Cerebellar cortex (tissue), 1 donor: ENCODE data around the gene SEPTIN1.

Experiments used
- DNase-seq: peaks from one replicate; pipeline ENCODE4 v3.0.0-alpha.2; 2015; ENCODE audit warnings: low spot score

The SEPTIN1 gene, protein sequence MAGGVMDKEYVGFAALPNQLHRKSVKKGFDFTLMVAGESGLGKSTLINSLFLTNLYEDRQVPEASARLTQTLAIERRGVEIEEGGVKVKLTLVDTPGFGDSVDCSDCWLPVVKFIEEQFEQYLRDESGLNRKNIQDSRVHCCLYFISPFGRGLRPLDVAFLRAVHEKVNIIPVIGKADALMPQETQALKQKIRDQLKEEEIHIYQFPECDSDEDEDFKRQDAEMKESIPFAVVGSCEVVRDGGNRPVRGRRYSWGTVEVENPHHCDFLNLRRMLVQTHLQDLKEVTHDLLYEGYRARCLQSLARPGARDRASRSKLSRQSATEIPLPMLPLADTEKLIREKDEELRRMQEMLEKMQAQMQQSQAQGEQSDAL

DNA sequence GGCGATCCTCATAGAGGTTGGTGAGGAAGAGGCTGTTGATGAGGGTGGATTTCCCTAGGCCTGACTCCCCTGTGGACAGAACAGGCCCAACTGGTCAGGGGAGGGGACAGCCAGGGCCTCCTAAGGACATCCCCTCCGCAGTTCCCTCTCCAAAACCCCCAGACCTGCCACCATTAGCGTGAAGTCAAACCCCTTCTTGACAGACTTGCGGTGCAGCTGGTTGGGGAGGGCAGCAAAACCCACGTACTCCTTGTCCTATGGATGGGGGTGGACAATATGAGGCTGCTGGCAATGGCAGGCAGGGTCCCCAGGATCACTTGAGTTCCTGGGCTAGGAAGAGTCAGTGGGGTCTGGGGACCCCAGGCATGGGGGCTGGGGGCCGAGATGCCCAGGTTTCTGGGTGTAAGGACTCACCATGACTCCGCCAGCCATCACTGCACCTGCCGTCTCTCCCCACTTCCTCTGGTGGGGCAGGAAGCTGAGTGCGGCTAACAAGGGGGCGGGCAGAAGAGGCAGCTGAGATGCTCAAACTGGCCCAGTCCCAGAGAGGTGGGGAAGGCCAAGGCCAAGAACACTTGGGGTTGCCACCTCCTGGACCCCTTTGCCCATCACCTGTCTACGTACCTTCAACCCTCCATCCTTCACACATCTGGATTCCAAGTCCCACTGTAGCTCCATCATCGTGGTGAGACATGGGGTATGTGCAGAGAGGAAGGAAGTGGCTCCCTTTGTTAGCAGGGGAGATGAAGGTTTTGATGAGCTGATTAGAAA lies at the start of gene SEPTIN1:
Gene SEPTIN1, minus strand, starts transcription at position 451 of the 771 bp plus-strand sequence. Its CDS starts 19 bp downstream, at position 432.
- DNase-seq = no peak

GRCh38 chr16:30430428-30430970 lies 48.1 kb upstream of the SEPTIN1 start:
- no peak for DNase-seq

DNA sequence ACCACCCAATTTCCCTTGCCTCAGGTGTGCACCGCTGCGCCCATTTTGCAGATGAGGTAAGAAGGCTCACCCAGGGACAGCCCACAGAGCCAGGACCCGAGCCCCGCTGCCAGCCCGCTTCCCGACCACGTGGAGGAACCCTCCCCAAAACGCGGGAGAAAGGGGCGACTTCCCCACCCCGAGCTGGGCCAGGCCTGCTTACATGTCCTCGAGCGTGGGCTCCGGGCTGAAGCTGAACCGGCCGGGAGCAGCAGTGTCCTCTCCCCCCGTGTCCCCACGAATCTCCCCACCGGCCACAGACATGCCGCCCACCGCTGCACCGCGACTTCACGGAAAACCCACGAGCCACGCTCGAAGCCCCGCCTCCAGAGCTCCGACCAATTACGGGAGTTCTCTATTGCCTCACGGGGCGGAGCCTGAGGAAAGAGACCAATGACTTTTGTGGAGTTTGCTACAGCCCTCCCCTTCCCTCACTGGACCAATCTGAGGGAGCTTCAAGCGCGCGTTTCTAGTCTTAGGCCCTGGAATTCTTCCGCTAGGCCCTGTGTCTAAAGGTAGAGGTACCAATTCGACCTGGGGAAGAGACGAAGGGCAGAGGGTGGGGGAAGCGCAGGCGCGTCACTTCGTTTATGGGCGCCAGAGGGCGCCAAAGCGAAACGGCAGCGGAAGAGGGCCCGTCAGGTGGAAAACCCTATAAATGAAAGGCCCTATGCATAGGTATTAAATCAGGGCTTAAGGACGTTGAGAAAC lies 47.5 kb upstream of the SEPTIN1 start, which contains the start of gene DCTPP1:
Gene DCTPP1, minus strand, starts transcription at position 353 of the 750 bp plus-strand sequence. Its CDS starts 50 bp downstream, at position 303.
- DNase-seq = peak; percentile 100

DNA sequence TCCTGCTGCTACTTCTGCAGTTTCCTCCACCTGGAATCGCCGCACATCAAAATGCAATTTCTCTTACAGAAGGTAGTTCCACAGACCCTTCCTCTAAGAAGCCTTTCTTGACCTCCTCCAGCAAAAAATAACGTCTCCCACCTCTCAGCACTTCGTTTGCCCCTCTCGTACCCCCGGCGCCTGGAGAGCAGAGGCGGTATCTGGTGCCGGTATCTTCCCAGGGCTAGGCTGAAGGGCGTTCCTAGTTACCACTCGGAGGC lies 47.0 kb upstream of the SEPTIN1 start:
- no peak for DNase-seq

- no peak for DNase-seq
Measured at GRCh38 chr16:30428055-30428454, 45.7 kb upstream of the SEPTIN1 start.

- no peak for DNase-seq
Measured at GRCh38 chr16:30421010-30421409, 38.6 kb upstream of the SEPTIN1 start.

DNA sequence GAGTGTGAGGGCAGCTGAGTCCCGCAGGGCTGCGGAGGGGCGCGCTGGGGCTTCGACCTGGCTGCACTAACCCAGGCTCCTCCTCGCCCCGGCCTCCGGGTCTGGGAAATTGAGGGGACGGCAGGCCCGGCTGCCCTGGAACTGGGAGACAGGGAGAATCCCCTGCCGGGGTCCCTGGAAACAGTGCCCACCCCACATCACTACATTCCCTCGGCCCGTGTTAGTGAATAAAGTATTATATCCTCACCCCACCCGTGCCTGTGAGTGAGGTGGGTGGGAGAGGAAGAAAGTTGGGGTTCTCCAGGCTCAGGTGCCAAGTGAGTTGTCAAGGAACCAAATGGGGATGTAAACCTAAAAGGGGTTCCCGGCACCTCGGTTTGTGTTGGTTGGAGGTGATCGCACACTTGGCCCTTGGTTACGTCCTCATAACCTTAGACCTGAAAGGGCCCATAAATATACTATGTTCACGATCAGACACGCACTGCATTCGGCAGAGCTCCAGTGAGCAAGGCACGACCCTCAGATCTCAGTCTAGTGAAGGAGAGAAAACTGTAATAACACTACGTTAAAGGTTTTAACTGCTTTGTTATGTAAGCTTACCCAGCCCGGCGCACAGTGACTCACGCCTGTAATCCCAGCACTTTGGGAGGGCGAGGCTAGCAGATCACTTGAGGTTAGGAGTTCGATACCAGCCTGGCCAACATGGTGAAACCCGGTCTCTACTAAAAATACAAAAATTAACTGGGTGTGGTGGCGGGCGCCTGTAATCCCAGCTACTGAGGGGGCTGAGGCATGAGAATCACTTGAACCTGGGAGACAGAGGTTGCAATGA lies 36.2 kb upstream of the SEPTIN1 start:
- DNase-seq = no peak

DNA sequence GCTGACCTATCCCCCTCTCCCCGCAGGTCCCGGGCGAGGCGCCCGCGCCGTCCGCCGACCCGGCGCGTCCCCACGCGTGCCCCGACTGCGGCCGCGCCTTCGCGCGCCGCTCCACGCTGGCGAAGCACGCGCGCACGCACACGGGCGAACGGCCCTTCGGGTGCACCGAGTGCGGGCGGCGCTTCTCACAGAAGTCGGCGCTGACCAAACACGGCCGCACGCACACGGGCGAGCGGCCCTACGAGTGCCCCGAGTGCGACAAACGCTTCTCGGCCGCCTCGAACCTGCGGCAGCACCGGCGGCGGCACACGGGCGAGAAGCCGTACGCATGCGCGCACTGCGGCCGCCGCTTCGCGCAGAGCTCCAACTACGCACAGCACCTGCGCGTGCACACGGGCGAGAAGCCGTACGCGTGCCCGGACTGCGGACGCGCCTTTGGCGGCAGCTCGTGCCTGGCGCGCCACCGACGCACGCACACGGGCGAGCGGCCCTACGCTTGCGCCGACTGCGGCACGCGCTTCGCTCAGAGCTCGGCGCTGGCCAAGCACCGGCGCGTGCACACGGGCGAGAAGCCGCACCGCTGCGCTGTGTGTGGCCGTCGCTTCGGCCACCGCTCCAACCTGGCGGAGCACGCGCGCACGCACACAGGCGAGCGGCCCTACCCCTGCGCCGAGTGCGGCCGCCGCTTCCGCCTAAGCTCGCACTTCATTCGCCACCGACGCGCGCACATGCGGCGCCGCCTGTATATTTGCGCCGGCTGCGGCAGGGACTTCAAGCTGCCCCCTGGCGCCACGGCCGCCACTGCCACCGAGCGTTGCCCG lies 35.4 kb upstream of the SEPTIN1 start:
- peak; percentile 81 for DNase-seq

DNA sequence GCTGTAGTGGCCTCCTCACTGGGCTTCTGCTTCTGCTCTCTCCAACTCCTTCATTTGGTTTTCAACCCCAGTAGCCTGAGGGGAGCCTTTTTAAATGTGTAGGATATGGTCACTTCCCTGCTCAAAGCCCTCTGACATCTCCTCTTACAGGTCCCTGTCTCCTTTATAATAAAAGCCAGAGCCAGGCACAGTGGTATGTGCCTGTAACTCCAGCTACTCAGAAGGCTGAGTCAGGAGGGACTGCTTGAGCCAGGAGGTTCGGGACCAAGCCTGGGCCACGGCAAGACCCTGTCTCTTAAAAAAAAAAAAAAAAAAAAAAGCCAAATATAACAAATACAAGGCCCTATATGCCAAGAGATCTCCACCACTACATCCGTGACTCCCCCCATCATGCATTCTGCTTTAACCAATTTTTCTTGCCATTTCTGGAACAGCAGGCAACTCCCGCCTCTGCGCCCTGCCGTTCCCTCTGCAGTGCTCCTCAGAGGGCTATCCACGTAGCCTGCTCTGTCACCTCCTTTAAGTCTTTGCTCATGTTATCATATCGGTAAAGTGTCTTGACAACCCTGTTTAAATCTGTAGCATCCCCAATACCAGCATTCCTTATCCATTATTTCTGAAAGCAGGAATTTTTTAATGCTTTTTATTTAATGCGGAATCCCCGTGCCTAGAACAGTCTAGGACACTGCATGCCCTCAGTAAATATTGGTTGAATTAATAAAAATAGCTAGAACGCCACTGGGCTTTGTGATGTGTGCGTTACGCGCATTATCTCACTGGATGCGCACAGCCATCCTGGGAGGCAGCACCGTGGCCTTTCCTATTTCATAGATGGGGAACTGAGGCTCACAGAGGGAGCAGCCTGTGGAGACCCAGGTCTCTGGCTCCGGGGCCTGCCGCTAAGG lies 34.5 kb upstream of the SEPTIN1 start:
- DNase-seq = peak; percentile 45

- DNase-seq = no peak
Measured at GRCh38 chr16:30416047-30416603, 33.8 kb upstream of the SEPTIN1 start.

DNA sequence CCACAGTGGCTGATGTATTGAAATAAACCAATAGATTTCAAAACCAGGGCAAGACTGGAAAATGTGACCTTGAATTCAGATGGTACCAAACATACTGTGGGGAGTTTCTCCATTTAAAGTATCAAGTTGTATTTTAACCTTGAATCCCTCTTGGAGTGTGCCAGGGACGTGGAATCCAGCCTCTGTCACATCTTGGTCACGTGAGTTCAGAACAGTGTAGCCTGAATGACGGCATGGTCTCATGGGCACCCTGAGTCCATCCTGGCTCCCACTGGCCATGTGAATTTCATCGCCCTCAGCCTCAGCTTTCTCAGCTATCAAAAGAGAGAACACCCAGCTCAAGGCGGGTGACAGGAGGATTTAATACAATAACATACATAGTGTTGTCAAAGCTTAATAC lies 31.8 kb upstream of the SEPTIN1 start:
- DNase-seq = no peak

- DNase-seq = no peak
Measured at GRCh38 chr16:30413112-30413806, 30.9 kb upstream of the SEPTIN1 start.

- peak; percentile 91 for DNase-seq
Measured at GRCh38 chr16:30409125-30410060, 27.0 kb upstream of the SEPTIN1 start.

GRCh38 chr16:30407804-30408534 lies 25.6 kb upstream of the SEPTIN1 start:
- DNase-seq = peak; percentile 34

GRCh38 chr16:30407102-30407803 lies 24.9 kb upstream of the SEPTIN1 start, which contains the start of gene ZNF771:
TSS of gene ZNF771 (plus strand) at chr16:30407606. CDS start at chr16:30408054, 448 bp downstream.
- peak; percentile 91 for DNase-seq

DNA sequence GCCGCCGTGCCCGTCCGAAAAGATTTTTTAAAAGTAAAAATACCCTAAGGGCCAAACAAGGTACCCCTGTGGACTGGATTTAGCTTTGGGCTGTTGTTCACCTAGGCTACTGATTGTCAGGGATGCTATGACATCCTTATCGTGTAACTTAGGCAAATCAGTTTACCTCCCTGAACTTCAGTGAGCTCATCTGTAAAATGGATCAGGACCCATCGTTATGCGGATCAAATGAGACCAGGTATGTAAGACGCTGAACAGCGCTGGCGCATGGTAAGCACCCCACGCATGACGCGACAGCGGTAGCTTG lies 24.4 kb upstream of the SEPTIN1 start:
- DNase-seq = no peak
